Measurements from ENCODE around the gene PDE4C. TPM values are rescaled to one million over a fixed set of nuclear protein-coding genes. Genes with fewer than 3 reads are reported as not detected.

Gene PDE4C
- total RNA-seq, 1 experiment from 2014 or later, result 3.0 TPM

DNA sequence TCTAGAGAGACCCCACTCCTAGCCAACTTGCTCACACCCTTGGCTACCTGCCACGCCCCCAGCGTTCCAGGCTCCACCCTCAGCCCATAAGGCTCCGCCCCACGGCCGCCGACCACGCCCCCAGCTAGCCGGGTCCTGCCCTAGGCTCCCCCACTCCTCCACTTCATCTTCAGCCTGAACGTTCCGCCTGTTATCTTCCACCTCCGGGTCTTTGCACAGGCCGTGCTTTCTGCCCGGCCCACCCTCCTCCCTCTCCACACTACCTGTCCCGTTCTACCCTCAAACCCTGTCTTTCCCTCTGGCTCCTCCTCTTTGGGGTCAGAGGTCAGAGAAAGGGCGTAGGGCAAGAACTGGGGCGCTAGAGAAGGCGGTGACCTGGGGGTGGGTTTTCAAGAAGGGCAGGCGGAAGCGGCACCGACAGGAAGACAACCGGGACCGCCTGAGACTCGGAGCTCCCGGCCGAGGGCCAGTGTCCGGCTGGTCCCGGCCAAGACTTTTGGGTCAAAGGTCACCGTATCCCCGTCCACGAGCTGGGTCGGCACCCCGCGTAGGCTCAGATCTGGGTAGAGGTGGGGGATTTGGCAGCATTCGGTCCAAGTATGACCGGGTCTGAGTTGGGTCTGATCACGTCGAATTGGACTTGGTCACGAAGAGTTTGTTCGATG is 2.2 kb downstream of the PDE4C start:
- peak; percentile 95 for DNase-seq (ENCODE audit: low spot score)
- Mint-ChIP-seq H3K4me3 (peak overlapping the region; percentile 92), H3K27ac (peak overlapping the region; percentile 100), H3K36me3 (no peaks in the 10 kb centered on the region), H3K9me3 (no peaks in the 10 kb centered on the region), H3K4me1 (peaks cover 30% of the 10 kb centered on the region), H3K27me3 (ENCODE audit: low read depth) (peaks cover 43% of the 10 kb centered on the region)
- ChIA-PET POLR2A (interaction anchor here (0.9 to 2.1 kb wide), 8 partner anchors 9 to 73 kb away, joined by 3 to 26 read pairs (median 5); partner anchors contain the start of genes JUND and RAB3A), CTCF (interaction anchor here (0.5 to 3.9 kb wide), 31 partner anchors 9 to 226 kb away, joined by 3 to 72 read pairs (median 5); partner anchors contain the start of genes ARRDC2, GDF15, JUND and LSM4)
- ATAC-seq, result peak; percentile 56
- TF ChIP-seq RORB (CRISPR knock-in tag; IDR thresholded peaks at IDR 0.05) (no peak), ETV6 (CRISPR knock-in tag; IDR thresholded peaks at IDR 0.05) (peak; percentile 19; the same call in 1 of the 2 replicates), NR3C1 (CRISPR knock-in tag; conservative IDR thresholded peaks at IDR 0.05; ENCODE audit: low read depth) (0 out of 2 replicates have a peak, but pooled peaks have one; percentile 37), ZNF423 (CRISPR knock-in tag; IDR thresholded peaks at IDR 0.05) (no peak), MYBL2 (CRISPR knock-in tag; IDR thresholded peaks at IDR 0.05) (no peak), ZNF281 (CRISPR knock-in tag; IDR thresholded peaks at IDR 0.05) (no peak), JUN (CRISPR knock-in tag; IDR thresholded peaks at IDR 0.05) (no peak), PRRX2 (CRISPR knock-in tag; IDR thresholded peaks at IDR 0.05) (no peak), ZNF232 (CRISPR knock-in tag; IDR thresholded peaks at IDR 0.05) (peak; percentile 77; the same call in 1 of the 2 replicates), SMAD4 (CRISPR knock-in tag; IDR thresholded peaks at IDR 0.05) (no peak), NFYB (CRISPR knock-in tag; conservative IDR thresholded peaks at IDR 0.05; ENCODE audit: low read depth) (no peak), HMGA2 (CRISPR knock-in tag; IDR thresholded peaks at IDR 0.05) (no peak), ZNF219 (CRISPR knock-in tag; IDR thresholded peaks at IDR 0.05; ENCODE audit: borderline replicate concordance) (no peak), ZNF138 (CRISPR knock-in tag; conservative IDR thresholded peaks at IDR 0.05) (no peak), FOXJ3 (CRISPR knock-in tag; IDR thresholded peaks at IDR 0.05; ENCODE audit: borderline replicate concordance) (no peak), NFE2L1 (CRISPR knock-in tag; IDR thresholded peaks at IDR 0.05) (no peak), TEAD4 (CRISPR knock-in tag; IDR thresholded peaks at IDR 0.05) (no peak), ESRRA (CRISPR knock-in tag; IDR thresholded peaks at IDR 0.05; ENCODE audit: borderline replicate concordance) (no peak), SOX15 (CRISPR knock-in tag; IDR thresholded peaks at IDR 0.05) (no peak), JAZF1 (CRISPR knock-in tag; IDR thresholded peaks at IDR 0.05) (no peak), OVOL2 (CRISPR knock-in tag; IDR thresholded peaks at IDR 0.05; ENCODE audit: borderline replicate concordance) (no peak)
- TF ChIP-seq, protein P1, sequence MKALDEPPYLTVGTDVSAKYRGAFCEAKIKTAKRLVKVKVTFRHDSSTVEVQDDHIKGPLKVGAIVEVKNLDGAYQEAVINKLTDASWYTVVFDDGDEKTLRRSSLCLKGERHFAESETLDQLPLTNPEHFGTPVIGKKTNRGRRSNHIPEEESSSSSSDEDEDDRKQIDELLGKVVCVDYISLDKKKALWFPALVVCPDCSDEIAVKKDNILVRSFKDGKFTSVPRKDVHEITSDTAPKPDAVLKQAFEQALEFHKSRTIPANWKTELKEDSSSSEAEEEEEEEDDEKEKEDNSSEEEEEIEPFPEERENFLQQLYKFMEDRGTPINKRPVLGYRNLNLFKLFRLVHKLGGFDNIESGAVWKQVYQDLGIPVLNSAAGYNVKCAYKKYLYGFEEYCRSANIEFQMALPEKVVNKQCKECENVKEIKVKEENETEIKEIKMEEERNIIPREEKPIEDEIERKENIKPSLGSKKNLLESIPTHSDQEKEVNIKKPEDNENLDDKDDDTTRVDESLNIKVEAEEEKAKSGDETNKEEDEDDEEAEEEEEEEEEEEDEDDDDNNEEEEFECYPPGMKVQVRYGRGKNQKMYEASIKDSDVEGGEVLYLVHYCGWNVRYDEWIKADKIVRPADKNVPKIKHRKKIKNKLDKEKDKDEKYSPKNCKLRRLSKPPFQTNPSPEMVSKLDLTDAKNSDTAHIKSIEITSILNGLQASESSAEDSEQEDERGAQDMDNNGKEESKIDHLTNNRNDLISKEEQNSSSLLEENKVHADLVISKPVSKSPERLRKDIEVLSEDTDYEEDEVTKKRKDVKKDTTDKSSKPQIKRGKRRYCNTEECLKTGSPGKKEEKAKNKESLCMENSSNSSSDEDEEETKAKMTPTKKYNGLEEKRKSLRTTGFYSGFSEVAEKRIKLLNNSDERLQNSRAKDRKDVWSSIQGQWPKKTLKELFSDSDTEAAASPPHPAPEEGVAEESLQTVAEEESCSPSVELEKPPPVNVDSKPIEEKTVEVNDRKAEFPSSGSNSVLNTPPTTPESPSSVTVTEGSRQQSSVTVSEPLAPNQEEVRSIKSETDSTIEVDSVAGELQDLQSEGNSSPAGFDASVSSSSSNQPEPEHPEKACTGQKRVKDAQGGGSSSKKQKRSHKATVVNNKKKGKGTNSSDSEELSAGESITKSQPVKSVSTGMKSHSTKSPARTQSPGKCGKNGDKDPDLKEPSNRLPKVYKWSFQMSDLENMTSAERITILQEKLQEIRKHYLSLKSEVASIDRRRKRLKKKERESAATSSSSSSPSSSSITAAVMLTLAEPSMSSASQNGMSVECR (CRISPR knock-in tag; IDR thresholded peaks at IDR 0.05; ENCODE audit: borderline replicate concordance), result no peak; the same call in 1 of the 2 replicates
- TF ChIP-seq, protein P2, sequence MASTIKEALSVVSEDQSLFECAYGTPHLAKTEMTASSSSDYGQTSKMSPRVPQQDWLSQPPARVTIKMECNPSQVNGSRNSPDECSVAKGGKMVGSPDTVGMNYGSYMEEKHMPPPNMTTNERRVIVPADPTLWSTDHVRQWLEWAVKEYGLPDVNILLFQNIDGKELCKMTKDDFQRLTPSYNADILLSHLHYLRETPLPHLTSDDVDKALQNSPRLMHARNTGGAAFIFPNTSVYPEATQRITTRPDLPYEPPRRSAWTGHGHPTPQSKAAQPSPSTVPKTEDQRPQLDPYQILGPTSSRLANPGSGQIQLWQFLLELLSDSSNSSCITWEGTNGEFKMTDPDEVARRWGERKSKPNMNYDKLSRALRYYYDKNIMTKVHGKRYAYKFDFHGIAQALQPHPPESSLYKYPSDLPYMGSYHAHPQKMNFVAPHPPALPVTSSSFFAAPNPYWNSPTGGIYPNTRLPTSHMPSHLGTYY (CRISPR knock-in tag; IDR thresholded peaks at IDR 0.05), result no peak
- TF ChIP-seq, protein P3, sequence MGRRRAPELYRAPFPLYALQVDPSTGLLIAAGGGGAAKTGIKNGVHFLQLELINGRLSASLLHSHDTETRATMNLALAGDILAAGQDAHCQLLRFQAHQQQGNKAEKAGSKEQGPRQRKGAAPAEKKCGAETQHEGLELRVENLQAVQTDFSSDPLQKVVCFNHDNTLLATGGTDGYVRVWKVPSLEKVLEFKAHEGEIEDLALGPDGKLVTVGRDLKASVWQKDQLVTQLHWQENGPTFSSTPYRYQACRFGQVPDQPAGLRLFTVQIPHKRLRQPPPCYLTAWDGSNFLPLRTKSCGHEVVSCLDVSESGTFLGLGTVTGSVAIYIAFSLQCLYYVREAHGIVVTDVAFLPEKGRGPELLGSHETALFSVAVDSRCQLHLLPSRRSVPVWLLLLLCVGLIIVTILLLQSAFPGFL (CRISPR knock-in tag; IDR thresholded peaks at IDR 0.05; ENCODE audit: borderline replicate concordance), result no peak
- TF ChIP-seq, protein P4, sequence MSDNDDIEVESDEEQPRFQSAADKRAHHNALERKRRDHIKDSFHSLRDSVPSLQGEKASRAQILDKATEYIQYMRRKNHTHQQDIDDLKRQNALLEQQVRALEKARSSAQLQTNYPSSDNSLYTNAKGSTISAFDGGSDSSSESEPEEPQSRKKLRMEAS (CRISPR knock-in tag; IDR thresholded peaks at IDR 0.05), result peak; percentile 52; the same call in 1 of the 2 replicates
- TF ChIP-seq, protein P5, sequence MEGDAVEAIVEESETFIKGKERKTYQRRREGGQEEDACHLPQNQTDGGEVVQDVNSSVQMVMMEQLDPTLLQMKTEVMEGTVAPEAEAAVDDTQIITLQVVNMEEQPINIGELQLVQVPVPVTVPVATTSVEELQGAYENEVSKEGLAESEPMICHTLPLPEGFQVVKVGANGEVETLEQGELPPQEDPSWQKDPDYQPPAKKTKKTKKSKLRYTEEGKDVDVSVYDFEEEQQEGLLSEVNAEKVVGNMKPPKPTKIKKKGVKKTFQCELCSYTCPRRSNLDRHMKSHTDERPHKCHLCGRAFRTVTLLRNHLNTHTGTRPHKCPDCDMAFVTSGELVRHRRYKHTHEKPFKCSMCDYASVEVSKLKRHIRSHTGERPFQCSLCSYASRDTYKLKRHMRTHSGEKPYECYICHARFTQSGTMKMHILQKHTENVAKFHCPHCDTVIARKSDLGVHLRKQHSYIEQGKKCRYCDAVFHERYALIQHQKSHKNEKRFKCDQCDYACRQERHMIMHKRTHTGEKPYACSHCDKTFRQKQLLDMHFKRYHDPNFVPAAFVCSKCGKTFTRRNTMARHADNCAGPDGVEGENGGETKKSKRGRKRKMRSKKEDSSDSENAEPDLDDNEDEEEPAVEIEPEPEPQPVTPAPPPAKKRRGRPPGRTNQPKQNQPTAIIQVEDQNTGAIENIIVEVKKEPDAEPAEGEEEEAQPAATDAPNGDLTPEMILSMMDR (IDR thresholded peaks at IDR 0.05), result no peak
